HEK293 (cell line): ENCODE measurements around the gene ZNF280A.

Experiments
- CTCF ChIA-PET: fragments of 350-600 bp; formaldehyde crosslinking; extraction: SDS; loops from one replicate; lab custom pipeline; 2021; ENCODE audit warnings: antibody characterized with exemption; lab: Yijun Ruan, JAX
- POLR2A ChIA-PET: fragments of 300-600 bp; formaldehyde crosslinking; extraction: SDS; loops from one replicate; lab custom pipeline; 2020; ENCODE audit warnings: antibody characterized with exemption, inconsistent platforms; lab: Yijun Ruan, JAX
- H3K27ac ChIP-seq: fragments of 200-500 bp; sonication (Bioruptor generic); 2 replicates; pipeline ENCODE4 v1.5.1; 2014; ENCODE audit warnings: low read depth, low read length, control low read depth, inconsistent platforms; ENCODE audit errors: extremely low read depth
- H3K36me3 ChIP-seq, 2 experiments: fragments of 200-500 bp in 1 of 2; sonication (Bioruptor generic) in 1 of 2; 1 replicate in 1 of 2; 2 replicates in 1 of 2; pipeline ENCODE4 v1.5.1; 2014 to 2017; ENCODE audit warnings: inconsistent platforms in 2 of 2, low read length in 2 of 2; ENCODE audit not compliant: control insufficient read depth in 2 of 2, insufficient read depth in 1 of 2
- H3K4me1 ChIP-seq: fragments of 200-500 bp; sonication (Bioruptor generic); 2 replicates; pipeline ENCODE4 v1.5.1; 2014; ENCODE audit warnings: mild to moderate bottlenecking, low read length, inconsistent platforms; ENCODE audit not compliant: control insufficient read depth, insufficient read depth
- H3K4me3 ChIP-seq: 2 replicates; pipeline ENCODE4 v1.5.1; 2011; ENCODE audit warnings: low read depth, mild to moderate bottlenecking, control low read depth, low read length, moderate library complexity
- H3K9me3 ChIP-seq: fragments of 200-500 bp; sonication (Bioruptor generic); 2 replicates; pipeline ENCODE4 v1.5.1; 2014; ENCODE audit warnings: low read depth, low read length, inconsistent platforms; ENCODE audit not compliant: control insufficient read depth, insufficient read depth
- FEZF1 ChIP-seq: fragments of 450-650 bp; formaldehyde crosslinking; IDR thresholded peaks from 2 replicates; pipeline ENCODE4 v1.5.1; 2016; ENCODE audit warnings: missing biosample characterization, missing genetic modification characterization
- GFI1B ChIP-seq: fragments of 450-650 bp; formaldehyde crosslinking; IDR thresholded peaks from 2 replicates; pipeline ENCODE4 v1.5.1; 2016; ENCODE audit warnings: missing biosample characterization, missing genetic modification characterization
- MYNN ChIP-seq: fragments of 450-650 bp; formaldehyde crosslinking; IDR thresholded peaks from 2 replicates; pipeline ENCODE4 v1.5.1; 2016; ENCODE audit warnings: missing biosample characterization, missing genetic modification characterization, borderline replicate concordance
- SETDB1 ChIP-seq: IDR thresholded peaks from one replicate; pipeline ENCODE4 v1.6.1; 2017; ENCODE audit warnings: mild to moderate bottlenecking, low read length, moderate library complexity, mixed read lengths; ENCODE audit not compliant: insufficient read length
- SP7 ChIP-seq: fragments of 450-650 bp; formaldehyde crosslinking; IDR thresholded peaks from 2 replicates; pipeline ENCODE4 v1.5.1; 2016; ENCODE audit warnings: missing biosample characterization, missing genetic modification characterization
- ZBTB20 ChIP-seq: fragments of 450-650 bp; formaldehyde crosslinking; IDR thresholded peaks from 2 replicates; pipeline ENCODE4 v1.5.1; 2016; ENCODE audit warnings: missing biosample characterization, missing genetic modification characterization
- ZFP37 ChIP-seq: fragments of 450-650 bp; formaldehyde crosslinking; IDR thresholded peaks from 2 replicates; pipeline ENCODE4 v1.5.1; 2016; ENCODE audit warnings: missing biosample characterization, missing genetic modification characterization
- ZNF175 ChIP-seq: fragments of 450-650 bp; formaldehyde crosslinking; IDR thresholded peaks from 2 replicates; pipeline ENCODE4 v1.5.1; 2016; ENCODE audit warnings: missing biosample characterization, missing genetic modification characterization
- ZNF23 ChIP-seq: fragments of 450-650 bp; formaldehyde crosslinking; IDR thresholded peaks from 2 replicates; pipeline ENCODE4 v1.5.1; 2016; ENCODE audit warnings: missing biosample characterization, missing genetic modification characterization, borderline replicate concordance
- ZNF473 ChIP-seq: fragments of 450-650 bp; formaldehyde crosslinking; IDR thresholded peaks from 2 replicates; pipeline ENCODE4 v1.5.1; 2017; ENCODE audit warnings: missing biosample characterization, missing genetic modification characterization
- ZNF544 ChIP-seq: fragments of 450-650 bp; formaldehyde crosslinking; IDR thresholded peaks from 2 replicates; pipeline ENCODE4 v1.5.0; 2017; ENCODE audit warnings: missing biosample characterization, missing genetic modification characterization
- ZNF600 ChIP-seq: fragments of 450-650 bp; formaldehyde crosslinking; IDR thresholded peaks from 2 replicates; pipeline ENCODE4 v1.5.1; 2016; ENCODE audit warnings: missing biosample characterization, missing genetic modification characterization
- ZNF677 ChIP-seq: fragments of 450-650 bp; IDR thresholded peaks from 2 replicates; pipeline ENCODE4 v1.5.0; 2018; ENCODE audit warnings: missing biosample characterization, mild to moderate bottlenecking, missing genetic modification characterization, moderate library complexity
- ZNF701 ChIP-seq: fragments of 450-650 bp; formaldehyde crosslinking; IDR thresholded peaks from 2 replicates; pipeline ENCODE4 v1.5.1; 2016; ENCODE audit warnings: missing biosample characterization, missing genetic modification characterization
- ZNF747 ChIP-seq: fragments of 450-650 bp; formaldehyde crosslinking; IDR thresholded peaks from 2 replicates; pipeline ENCODE4 v1.5.1; 2016; ENCODE audit warnings: missing biosample characterization, missing genetic modification characterization
- ZNF785 ChIP-seq: fragments of 450-650 bp; formaldehyde crosslinking; IDR thresholded peaks from 2 replicates; pipeline ENCODE4 v1.5.1; 2016; ENCODE audit warnings: missing biosample characterization, missing genetic modification characterization
- ZSCAN30 ChIP-seq: fragments of 450-650 bp; IDR thresholded peaks from 2 replicates; pipeline ENCODE4 v1.5.1; 2018; ENCODE audit warnings: missing biosample characterization, mild to moderate bottlenecking, missing genetic modification characterization, moderate library complexity
- TF ChIP-seq, protein P1 (sequence below): fragments of 450-650 bp; formaldehyde crosslinking; IDR thresholded peaks from 2 replicates; pipeline ENCODE4 v1.5.1; 2016; ENCODE audit warnings: missing biosample characterization, missing genetic modification characterization
- TF ChIP-seq, protein P2 (sequence below): fragments of 450-650 bp; formaldehyde crosslinking; IDR thresholded peaks from 2 replicates; pipeline ENCODE4 v1.5.0; 2017; ENCODE audit warnings: missing biosample characterization, missing genetic modification characterization, borderline replicate concordance
- TF ChIP-seq, protein P3 (sequence below): fragments of 450-650 bp; formaldehyde crosslinking; IDR thresholded peaks from 2 replicates; pipeline ENCODE4 v1.5.1; 2016; ENCODE audit warnings: missing biosample characterization, missing genetic modification characterization, borderline replicate concordance
- TF ChIP-seq, protein P4 (sequence below): fragments of 450-650 bp; formaldehyde crosslinking; IDR thresholded peaks from 2 replicates; pipeline ENCODE4 v1.5.1; 2016; ENCODE audit warnings: missing biosample characterization, missing genetic modification characterization
- TF ChIP-seq, protein P5 (sequence below): fragments of 450-650 bp; formaldehyde crosslinking; IDR thresholded peaks from 2 replicates; pipeline ENCODE4 v1.5.1; 2016; ENCODE audit warnings: missing biosample characterization, missing genetic modification characterization

ZNF280A gene

DNA sequence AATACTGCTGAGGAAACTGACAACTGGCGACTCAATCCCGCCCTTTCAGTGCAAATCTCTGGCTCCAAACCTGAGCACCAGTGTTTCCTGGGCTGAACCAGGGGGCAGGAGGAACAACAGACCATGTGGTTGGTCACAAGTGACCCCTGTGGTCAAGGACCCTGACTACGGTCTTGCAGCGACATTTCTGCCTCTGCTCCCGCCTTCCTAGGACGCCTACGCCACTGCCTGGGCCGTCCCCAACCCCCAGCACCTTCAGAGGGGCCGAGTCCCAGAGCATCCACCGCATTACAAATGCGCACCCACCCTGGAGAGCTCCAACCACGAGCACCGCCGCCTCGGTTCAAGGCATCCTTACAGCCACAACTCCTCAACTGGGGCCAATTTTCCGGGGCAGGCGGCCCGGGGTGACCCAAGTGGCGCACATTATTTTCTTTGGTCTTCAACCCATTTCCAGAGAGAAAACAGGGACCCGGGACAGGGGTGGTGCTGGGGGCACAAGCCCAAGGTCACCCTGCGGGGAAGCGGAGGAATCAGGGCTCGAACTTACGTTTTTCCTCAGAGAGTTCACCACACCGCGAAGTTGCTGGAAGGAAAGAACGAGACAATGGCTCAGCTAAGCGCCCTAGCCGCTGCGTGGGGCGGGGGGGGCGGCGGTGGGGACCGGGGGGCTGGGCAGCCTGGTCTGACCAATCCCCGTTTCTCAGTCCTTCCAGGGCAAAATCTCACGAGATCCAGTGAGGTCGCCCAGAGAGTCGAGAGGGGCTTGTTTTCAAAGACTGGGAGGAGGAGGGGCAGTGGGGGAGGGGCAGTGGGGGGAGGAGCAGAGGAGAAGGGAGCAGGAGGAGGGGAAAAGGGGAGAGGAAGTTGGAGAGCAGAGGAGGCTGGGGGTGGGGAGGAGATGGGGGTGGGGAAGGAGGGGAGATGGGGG lies 37.2 kb upstream of the ZNF280A start:
- Histone ChIP-seq H3K9me3 (no peaks in the 10 kb centered on the region), H3K4me1 (no peaks in the 10 kb centered on the region), H3K4me3 (no peak overlapping the region), H3K36me3 (no peaks in the 10 kb centered on the region), H3K27ac (no peak overlapping the region)
- POLR2A ChIA-PET = no interaction called here
- TF ChIP-seq ZNF544 (no peak), FEZF1 (tag by site-specific recombination) (no peak), ZNF701 (tag by site-specific recombination) (no peak), SP7 (tag by site-specific recombination) (no peak), ZNF23 (tag by site-specific recombination) (no peak), MYNN (tag by site-specific recombination) (no peak)
- CTCF ChIA-PET = interaction anchor here (0.8 kb wide), 1 partner anchor 19 kb away, joined by 3 read pairs; no protein-coding TSS in a partner anchor

DNA sequence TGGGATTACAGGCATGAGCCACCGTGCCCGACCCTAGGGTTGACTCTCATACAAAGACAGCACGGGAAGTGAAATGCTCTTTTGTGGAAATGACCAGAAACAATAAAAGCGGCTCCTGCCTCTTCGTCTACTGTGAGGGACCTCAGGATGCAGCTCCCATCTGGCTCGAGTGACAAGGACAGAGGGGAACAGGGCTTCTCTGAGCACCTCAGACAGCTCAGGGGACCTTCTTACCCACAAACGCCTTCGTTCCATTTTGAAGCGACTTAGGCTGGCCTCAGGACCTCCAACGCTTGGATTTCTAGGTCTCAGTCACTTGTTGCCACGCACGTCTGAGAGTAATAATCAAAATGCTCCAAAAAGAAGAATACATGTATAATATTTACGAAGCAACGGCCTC lies 36.5 kb upstream of the ZNF280A start:
- TF ChIP-seq ZNF175 (tag by site-specific recombination) (no peak), ZNF677 (tag by site-specific recombination) (no peak), ZNF747 (tag by site-specific recombination) (no peak), ZNF600 (tag by site-specific recombination) (no peak), ZSCAN30 (tag by site-specific recombination) (no peak), SETDB1 (no peak), ZFP37 (tag by site-specific recombination) (no peak), ZNF785 (tag by site-specific recombination) (no peak), ZNF473 (tag by site-specific recombination) (no peak), GFI1B (tag by site-specific recombination) (no peak), ZBTB20 (tag by site-specific recombination) (no peak), ZNF23 (tag by site-specific recombination) (no peak), FEZF1 (tag by site-specific recombination) (no peak)
- TF ChIP-seq, protein P1, sequence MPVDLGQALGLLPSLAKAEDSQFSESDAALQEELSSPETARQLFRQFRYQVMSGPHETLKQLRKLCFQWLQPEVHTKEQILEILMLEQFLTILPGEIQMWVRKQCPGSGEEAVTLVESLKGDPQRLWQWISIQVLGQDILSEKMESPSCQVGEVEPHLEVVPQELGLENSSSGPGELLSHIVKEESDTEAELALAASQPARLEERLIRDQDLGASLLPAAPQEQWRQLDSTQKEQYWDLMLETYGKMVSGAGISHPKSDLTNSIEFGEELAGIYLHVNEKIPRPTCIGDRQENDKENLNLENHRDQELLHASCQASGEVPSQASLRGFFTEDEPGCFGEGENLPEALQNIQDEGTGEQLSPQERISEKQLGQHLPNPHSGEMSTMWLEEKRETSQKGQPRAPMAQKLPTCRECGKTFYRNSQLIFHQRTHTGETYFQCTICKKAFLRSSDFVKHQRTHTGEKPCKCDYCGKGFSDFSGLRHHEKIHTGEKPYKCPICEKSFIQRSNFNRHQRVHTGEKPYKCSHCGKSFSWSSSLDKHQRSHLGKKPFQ = no peak
- TF ChIP-seq, protein P2, sequence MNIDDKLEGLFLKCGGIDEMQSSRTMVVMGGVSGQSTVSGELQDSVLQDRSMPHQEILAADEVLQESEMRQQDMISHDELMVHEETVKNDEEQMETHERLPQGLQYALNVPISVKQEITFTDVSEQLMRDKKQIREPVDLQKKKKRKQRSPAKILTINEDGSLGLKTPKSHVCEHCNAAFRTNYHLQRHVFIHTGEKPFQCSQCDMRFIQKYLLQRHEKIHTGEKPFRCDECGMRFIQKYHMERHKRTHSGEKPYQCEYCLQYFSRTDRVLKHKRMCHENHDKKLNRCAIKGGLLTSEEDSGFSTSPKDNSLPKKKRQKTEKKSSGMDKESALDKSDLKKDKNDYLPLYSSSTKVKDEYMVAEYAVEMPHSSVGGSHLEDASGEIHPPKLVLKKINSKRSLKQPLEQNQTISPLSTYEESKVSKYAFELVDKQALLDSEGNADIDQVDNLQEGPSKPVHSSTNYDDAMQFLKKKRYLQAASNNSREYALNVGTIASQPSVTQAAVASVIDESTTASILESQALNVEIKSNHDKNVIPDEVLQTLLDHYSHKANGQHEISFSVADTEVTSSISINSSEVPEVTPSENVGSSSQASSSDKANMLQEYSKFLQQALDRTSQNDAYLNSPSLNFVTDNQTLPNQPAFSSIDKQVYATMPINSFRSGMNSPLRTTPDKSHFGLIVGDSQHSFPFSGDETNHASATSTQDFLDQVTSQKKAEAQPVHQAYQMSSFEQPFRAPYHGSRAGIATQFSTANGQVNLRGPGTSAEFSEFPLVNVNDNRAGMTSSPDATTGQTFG (tag by site-specific recombination) = no peak
- TF ChIP-seq, protein P3, sequence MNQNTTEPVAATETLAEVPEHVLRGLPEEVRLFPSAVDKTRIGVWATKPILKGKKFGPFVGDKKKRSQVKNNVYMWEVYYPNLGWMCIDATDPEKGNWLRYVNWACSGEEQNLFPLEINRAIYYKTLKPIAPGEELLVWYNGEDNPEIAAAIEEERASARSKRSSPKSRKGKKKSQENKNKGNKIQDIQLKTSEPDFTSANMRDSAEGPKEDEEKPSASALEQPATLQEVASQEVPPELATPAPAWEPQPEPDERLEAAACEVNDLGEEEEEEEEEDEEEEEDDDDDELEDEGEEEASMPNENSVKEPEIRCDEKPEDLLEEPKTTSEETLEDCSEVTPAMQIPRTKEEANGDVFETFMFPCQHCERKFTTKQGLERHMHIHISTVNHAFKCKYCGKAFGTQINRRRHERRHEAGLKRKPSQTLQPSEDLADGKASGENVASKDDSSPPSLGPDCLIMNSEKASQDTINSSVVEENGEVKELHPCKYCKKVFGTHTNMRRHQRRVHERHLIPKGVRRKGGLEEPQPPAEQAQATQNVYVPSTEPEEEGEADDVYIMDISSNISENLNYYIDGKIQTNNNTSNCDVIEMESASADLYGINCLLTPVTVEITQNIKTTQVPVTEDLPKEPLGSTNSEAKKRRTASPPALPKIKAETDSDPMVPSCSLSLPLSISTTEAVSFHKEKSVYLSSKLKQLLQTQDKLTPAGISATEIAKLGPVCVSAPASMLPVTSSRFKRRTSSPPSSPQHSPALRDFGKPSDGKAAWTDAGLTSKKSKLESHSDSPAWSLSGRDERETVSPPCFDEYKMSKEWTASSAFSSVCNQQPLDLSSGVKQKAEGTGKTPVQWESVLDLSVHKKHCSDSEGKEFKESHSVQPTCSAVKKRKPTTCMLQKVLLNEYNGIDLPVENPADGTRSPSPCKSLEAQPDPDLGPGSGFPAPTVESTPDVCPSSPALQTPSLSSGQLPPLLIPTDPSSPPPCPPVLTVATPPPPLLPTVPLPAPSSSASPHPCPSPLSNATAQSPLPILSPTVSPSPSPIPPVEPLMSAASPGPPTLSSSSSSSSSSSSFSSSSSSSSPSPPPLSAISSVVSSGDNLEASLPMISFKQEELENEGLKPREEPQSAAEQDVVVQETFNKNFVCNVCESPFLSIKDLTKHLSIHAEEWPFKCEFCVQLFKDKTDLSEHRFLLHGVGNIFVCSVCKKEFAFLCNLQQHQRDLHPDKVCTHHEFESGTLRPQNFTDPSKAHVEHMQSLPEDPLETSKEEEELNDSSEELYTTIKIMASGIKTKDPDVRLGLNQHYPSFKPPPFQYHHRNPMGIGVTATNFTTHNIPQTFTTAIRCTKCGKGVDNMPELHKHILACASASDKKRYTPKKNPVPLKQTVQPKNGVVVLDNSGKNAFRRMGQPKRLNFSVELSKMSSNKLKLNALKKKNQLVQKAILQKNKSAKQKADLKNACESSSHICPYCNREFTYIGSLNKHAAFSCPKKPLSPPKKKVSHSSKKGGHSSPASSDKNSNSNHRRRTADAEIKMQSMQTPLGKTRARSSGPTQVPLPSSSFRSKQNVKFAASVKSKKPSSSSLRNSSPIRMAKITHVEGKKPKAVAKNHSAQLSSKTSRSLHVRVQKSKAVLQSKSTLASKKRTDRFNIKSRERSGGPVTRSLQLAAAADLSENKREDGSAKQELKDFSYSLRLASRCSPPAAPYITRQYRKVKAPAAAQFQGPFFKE (tag by site-specific recombination) = no peak
- TF ChIP-seq, protein P4, sequence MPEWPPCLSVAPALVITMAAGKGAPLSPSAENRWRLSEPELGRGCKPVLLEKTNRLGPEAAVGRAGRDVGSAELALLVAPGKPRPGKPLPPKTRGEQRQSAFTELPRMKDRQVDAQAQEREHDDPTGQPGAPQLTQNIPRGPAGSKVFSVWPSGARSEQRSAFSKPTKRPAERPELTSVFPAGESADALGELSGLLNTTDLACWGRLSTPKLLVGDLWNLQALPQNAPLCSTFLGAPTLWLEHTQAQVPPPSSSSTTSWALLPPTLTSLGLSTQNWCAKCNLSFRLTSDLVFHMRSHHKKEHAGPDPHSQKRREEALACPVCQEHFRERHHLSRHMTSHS (tag by site-specific recombination) = no peak
- TF ChIP-seq, protein P5, sequence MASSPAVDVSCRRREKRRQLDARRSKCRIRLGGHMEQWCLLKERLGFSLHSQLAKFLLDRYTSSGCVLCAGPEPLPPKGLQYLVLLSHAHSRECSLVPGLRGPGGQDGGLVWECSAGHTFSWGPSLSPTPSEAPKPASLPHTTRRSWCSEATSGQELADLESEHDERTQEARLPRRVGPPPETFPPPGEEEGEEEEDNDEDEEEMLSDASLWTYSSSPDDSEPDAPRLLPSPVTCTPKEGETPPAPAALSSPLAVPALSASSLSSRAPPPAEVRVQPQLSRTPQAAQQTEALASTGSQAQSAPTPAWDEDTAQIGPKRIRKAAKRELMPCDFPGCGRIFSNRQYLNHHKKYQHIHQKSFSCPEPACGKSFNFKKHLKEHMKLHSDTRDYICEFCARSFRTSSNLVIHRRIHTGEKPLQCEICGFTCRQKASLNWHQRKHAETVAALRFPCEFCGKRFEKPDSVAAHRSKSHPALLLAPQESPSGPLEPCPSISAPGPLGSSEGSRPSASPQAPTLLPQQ (tag by site-specific recombination) = no peak
- TF ChIP-seq, all 188 proteins: peak for 0
- ChIA-PET CTCF (no interaction called here), POLR2A (no interaction called here)
- Histone ChIP-seq H3K36me3 (no peaks in the 10 kb centered on the region), H3K27ac (no peak overlapping the region), H3K9me3 (no peaks in the 10 kb centered on the region), H3K4me1 (no peaks in the 10 kb centered on the region), H3K4me3 (no peak overlapping the region)
